Progenitor cell of endocrine pancreas (in vitro differentiated cells): Measurements from ENCODE around the gene RYR3. TPM values are rescaled to one million over a fixed set of nuclear protein-coding genes. Genes with fewer than 3 reads are reported as not detected.

ENCODE experiments used
- DNase-seq: peaks from one replicate; pipeline ENCODE4 v3.0.0; 2021; ENCODE audit warnings: low spot score; ENCODE audit not compliant: unreplicated experiment
- H3K27ac Mint-ChIP-seq: 2 replicates; pipeline ENCODE4 v1.8.0; 2021; ENCODE audit warnings: mild to moderate bottlenecking, moderate library complexity, mixed read lengths
- H3K27me3 Mint-ChIP-seq: 2 replicates; pipeline ENCODE4 v1.8.0; 2021; ENCODE audit warnings: mixed read lengths
- H3K36me3 Mint-ChIP-seq: 2 replicates; pipeline ENCODE4 v1.8.0; 2022; ENCODE audit warnings: mixed read lengths; ENCODE audit not compliant: insufficient read depth
- H3K4me1 Mint-ChIP-seq: 2 replicates; pipeline ENCODE4 v1.8.0; 2021; ENCODE audit warnings: low read depth, mixed read lengths
- H3K4me3 Mint-ChIP-seq: 2 replicates; pipeline ENCODE4 v1.8.0; 2021; ENCODE audit warnings: low read depth, mild to moderate bottlenecking, moderate library complexity, mixed read lengths
- H3K9me3 Mint-ChIP-seq: 2 replicates; pipeline ENCODE4 v1.8.0; 2021; ENCODE audit warnings: low read depth, mixed read lengths
- total RNA-seq: library from RNA; stranded (reverse); gene quantifications from 2 replicates; pipeline ENCODE4 v1.2.1, GENCODE V29; 2021
- TF ChIP-seq, protein P1 (sequence below): fragments of 200-600 bp; sonication (generic); IDR thresholded peaks from one replicate; pipeline ENCODE4 v1.5.0; 2021; ENCODE audit warnings: antibody characterized with exemption, mild to moderate bottlenecking; ENCODE audit not compliant: unreplicated experiment

Gene RYR3
- total RNA-seq, 1 donor from 2014 or later: 0.07 TPM

DNA sequence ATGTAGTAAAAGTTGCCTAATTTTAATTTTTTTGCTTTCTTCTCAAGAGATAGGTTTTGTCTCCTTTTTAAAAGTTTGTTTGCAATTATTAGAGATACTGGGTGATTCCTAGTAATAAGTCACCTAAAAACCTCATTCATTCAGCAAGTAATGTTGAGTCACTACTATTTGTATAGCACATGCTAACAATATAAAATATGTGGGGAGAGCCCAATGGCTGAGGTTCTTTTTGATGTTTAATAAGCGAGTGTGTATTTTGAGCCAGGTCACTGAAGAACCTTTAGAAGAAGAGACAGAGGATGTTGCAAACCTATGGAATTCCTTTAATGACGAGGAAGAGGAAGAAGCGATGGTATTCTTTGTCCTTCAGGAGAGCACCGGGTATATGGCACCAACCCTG, 533.8 kb downstream of the RYR3 start:
- H3K36me3 Mint-ChIP-seq: no peaks in the 10 kb centered on the region
- peaks cover 3% of the 10 kb centered on the region for H3K27me3 Mint-ChIP-seq
- DNase-seq: no peak
- TF ChIP-seq, protein P1, sequence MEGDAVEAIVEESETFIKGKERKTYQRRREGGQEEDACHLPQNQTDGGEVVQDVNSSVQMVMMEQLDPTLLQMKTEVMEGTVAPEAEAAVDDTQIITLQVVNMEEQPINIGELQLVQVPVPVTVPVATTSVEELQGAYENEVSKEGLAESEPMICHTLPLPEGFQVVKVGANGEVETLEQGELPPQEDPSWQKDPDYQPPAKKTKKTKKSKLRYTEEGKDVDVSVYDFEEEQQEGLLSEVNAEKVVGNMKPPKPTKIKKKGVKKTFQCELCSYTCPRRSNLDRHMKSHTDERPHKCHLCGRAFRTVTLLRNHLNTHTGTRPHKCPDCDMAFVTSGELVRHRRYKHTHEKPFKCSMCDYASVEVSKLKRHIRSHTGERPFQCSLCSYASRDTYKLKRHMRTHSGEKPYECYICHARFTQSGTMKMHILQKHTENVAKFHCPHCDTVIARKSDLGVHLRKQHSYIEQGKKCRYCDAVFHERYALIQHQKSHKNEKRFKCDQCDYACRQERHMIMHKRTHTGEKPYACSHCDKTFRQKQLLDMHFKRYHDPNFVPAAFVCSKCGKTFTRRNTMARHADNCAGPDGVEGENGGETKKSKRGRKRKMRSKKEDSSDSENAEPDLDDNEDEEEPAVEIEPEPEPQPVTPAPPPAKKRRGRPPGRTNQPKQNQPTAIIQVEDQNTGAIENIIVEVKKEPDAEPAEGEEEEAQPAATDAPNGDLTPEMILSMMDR: no peak
- no peaks in the 10 kb centered on the region for H3K9me3 Mint-ChIP-seq
- H3K27ac Mint-ChIP-seq: no peak overlapping the region
- no peaks in the 10 kb centered on the region for H3K4me1 Mint-ChIP-seq
- no peak overlapping the region for H3K4me3 Mint-ChIP-seq

DNA sequence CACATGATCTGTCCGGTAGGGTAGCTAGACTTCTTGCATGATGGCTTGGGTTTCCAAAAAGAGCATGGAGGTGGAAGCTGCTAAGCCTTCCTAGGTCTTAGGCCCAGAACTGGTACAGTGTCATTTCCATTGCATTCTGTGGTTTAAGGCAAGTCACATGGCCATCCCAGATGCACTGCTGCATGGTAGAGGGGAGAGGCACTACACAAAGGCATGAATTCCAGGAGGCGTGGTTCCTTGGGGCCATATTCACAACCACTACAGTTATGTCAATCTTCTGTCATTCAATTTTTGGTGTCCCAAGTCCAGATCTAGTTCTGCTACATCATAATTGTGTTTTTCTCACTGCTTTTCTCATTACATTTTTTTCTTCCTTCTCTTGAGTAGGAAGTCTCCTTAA, 535.4 kb downstream of the RYR3 start:
- Mint-ChIP-seq H3K27me3 (no peaks in the 10 kb centered on the region), H3K27ac (no peak overlapping the region)

DNA sequence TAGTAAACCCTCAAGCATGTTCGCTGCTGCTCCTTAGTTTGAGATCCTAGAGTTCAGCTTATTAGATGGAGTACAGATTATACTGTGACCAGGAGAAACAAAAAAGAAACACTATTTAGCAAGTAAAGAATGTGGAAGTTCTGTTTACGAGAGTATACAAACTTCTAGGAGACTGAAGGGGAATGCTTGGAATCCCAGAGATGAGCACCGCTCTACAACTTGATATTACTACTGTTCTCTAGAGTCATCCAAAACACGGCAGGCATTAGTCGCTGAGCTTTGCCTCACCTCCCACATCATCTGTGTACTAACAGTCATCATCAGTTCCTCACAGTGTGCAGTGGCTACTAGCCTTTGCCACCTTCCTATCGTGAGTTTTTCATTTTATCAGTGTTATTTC, 536.1 kb downstream of the RYR3 start:
- H3K4me1 Mint-ChIP-seq: no peaks in the 10 kb centered on the region
- no peaks in the 10 kb centered on the region for H3K9me3 Mint-ChIP-seq
- H3K4me3 Mint-ChIP-seq: no peak overlapping the region
- TF ChIP-seq, protein P1: no peak
- no peaks in the 10 kb centered on the region for H3K36me3 Mint-ChIP-seq
- no peaks in the 10 kb centered on the region for H3K27me3 Mint-ChIP-seq
- H3K27ac Mint-ChIP-seq: no peak overlapping the region
- no peak for DNase-seq

More for the DNA sequence above, 535.4 kb downstream of the RYR3 start:
- Mint-ChIP-seq H3K36me3 (no peaks in the 10 kb centered on the region), H3K9me3 (no peaks in the 10 kb centered on the region), H3K4me1 (no peaks in the 10 kb centered on the region), H3K4me3 (no peak overlapping the region)
- TF ChIP-seq, protein P1: no peak
- no peak for DNase-seq

DNA sequence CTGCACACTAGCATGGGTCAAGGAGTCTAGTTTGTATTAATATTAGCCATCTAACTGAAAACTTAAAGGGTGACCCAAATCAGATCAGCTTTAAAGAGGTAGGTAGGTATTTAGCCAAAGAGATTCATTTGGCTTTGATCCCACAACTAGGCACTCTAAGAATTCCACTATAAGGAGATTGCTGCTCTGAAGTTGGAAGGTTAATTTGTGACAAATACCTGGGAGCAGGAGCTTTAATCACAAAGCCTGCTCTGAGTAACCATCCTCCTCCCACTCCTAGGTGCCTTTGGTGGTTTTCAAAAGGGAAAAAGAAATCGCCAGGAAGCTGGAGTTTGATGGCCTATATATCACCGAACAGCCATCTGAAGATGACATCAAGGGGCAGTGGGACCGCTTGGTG, 537.2 kb downstream of the RYR3 start:
- no peak for DNase-seq
- TF ChIP-seq, protein P1: no peak
- no peaks in the 10 kb centered on the region for H3K9me3 Mint-ChIP-seq
- H3K4me3 Mint-ChIP-seq: no peak overlapping the region
- H3K36me3 Mint-ChIP-seq: no peaks in the 10 kb centered on the region
- H3K27ac Mint-ChIP-seq: no peak overlapping the region
- no peaks in the 10 kb centered on the region for H3K4me1 Mint-ChIP-seq
- no peaks in the 10 kb centered on the region for H3K27me3 Mint-ChIP-seq

DNA sequence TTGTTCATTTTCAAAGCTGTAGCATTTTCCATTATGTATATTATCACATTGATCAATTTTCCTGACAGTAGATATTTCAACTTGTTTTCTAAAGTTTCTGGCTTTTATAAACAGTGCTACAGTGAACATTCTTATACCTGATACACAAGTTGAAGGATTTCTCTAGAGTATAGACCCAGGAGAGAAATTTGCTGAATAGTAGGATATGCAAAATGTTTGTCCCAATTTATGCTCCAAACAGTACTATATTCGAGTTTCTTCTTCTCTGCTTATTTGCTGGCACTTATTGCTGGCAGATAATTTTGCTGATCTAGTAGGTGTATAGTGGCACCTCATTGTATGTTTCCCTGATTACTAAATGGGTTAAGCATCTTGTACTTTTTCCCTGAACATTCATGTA, 540.3 kb downstream of the RYR3 start:
- DNase-seq: no peak
- H3K9me3 Mint-ChIP-seq: no peaks in the 10 kb centered on the region
- TF ChIP-seq, protein P1: no peak
- H3K27me3 Mint-ChIP-seq: no peaks in the 10 kb centered on the region
- H3K4me1 Mint-ChIP-seq: no peaks in the 10 kb centered on the region
- no peaks in the 10 kb centered on the region for H3K36me3 Mint-ChIP-seq
- no peak overlapping the region for H3K4me3 Mint-ChIP-seq
- no peak overlapping the region for H3K27ac Mint-ChIP-seq
